ENCODE measurements around the gene CMPK2. TPM values are rescaled to one million over a fixed set of nuclear protein-coding genes. Genes with fewer than 3 reads are reported as not detected.

The CMPK2 gene
- total RNA-seq, 4 donors from 2014 or later: 0.53 to 4.9 (median 1.7) TPM

DNA sequence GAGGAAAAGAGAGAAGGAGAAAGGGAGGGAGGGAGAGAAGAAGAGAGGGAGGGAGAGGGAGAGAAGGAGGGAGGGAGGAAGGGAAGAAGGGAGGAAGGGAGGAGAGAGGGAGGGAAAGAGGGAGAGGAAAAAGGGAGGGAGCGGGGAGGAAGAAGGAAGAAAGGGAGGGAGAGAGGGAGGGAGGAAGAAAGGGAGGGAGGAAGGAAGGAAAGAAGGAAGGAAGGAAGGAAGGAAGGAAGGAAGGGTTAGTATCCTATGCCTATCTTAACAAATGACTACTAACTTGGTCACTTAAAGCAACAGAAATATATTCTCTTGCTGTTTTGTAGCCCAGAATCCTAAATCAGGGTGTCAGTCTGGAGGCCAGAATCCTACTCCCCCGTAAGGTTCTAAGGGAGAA lies 52.1 kb downstream of the CMPK2 start:
- 93 to 100% methylated on average over 2 of the region's 2 CpGs for WGBS, 2 donors
- no peak for TF ChIP-seq POLR2A (IDR thresholded peaks at IDR 0.05)
- TF ChIP-seq, protein P1, sequence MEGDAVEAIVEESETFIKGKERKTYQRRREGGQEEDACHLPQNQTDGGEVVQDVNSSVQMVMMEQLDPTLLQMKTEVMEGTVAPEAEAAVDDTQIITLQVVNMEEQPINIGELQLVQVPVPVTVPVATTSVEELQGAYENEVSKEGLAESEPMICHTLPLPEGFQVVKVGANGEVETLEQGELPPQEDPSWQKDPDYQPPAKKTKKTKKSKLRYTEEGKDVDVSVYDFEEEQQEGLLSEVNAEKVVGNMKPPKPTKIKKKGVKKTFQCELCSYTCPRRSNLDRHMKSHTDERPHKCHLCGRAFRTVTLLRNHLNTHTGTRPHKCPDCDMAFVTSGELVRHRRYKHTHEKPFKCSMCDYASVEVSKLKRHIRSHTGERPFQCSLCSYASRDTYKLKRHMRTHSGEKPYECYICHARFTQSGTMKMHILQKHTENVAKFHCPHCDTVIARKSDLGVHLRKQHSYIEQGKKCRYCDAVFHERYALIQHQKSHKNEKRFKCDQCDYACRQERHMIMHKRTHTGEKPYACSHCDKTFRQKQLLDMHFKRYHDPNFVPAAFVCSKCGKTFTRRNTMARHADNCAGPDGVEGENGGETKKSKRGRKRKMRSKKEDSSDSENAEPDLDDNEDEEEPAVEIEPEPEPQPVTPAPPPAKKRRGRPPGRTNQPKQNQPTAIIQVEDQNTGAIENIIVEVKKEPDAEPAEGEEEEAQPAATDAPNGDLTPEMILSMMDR (IDR thresholded peaks at IDR 0.05): no peak
- intact Hi-C loops (cut with DNase I): no loop called here

DNA sequence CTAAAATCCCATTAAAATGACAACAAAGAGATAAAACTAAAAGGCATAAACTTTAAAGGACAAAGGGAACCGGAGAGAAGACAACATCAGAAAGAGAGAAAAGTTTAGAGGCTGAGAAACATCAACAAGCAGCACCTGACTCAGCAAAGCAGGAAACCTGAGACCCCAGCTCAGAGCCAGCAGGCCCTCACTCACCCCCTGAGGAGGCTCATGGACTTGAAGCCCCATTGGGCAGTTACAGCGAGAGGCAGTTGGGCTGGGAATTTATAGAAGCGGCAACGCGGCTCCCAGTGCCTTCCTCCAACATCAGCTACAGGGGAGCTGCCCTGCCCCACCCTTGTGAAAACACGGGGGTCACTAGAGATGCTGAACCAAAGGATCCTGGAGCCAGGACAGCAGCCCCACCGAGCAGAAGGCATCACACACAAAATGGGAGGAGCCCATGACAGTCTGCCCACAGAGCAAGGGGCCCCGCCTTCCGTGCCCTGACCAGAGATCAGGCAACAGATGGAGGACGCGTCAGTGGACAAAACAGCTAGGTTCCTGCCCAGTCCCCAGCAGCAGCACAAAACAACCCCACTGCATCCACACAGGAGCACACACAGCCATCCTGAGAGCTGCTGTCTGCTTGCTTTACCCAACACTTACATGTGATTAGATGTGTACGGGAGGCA lies 52.7 kb downstream of the CMPK2 start:
- Histone ChIP-seq H3K27ac (no peak overlapping the region), H3K4me1 (no peaks in the 10 kb centered on the region), H3K9me3 (no peaks in the 10 kb centered on the region), H3K27me3 (peaks cover 0 to 8% (median 0%) of the 10 kb centered on the region in 4 donors), H3K36me3 (no peaks in the 10 kb centered on the region), H3K4me3 (no peak overlapping the region)
- TF ChIP-seq, protein P1 (IDR thresholded peaks at IDR 0.05): no peak
- no peak for TF ChIP-seq POLR2A (IDR thresholded peaks at IDR 0.05)
- intact Hi-C loops (cut with DNase I): no loop called here
- no peak for DNase-seq
- WGBS, 2 donors: 63 to 77% methylated on average over 8 of the region's 12 CpGs

More for the DNA sequence above, 52.1 kb downstream of the CMPK2 start:
- Histone ChIP-seq H3K4me3 (no peak overlapping the region), H3K9me3 (no peaks in the 10 kb centered on the region), H3K27me3 (peaks cover 0 to 8% (median 0%) of the 10 kb centered on the region in 4 donors), H3K4me1 (no peaks in the 10 kb centered on the region), H3K36me3 (no peaks in the 10 kb centered on the region), H3K27ac (no peak overlapping the region)
- no peak for DNase-seq

DNA sequence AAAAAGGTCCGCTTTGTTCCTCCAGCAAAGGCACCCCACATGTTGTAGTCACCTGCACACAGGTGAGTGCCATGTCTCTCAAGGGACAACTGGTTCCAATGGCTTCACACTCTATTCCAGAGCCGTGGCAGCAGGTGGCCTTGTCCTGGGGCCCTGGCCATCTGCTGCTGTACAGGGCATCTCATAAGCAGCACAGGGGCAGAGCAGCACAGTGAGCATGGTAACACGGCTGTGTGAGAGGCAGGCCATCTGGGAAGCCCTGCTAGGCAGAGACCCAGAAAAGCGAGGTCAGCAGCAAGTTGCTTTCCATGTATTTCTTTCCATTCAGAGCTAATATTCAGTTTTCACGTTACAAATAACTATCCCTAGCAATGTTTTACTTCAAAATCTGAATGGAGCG lies 54.7 kb downstream of the CMPK2 start:
- Histone ChIP-seq H3K27ac (no peak overlapping the region), H3K4me1 (no peaks in the 10 kb centered on the region), H3K4me3 (no peak overlapping the region), H3K9me3 (no peaks in the 10 kb centered on the region), H3K36me3 (no peaks in the 10 kb centered on the region), H3K27me3 (peaks cover 0 to 17% (median 0%) of the 10 kb centered on the region in 4 donors)
- TF ChIP-seq, protein P1 (IDR thresholded peaks at IDR 0.05): no peak
- no peak for TF ChIP-seq POLR2A (IDR thresholded peaks at IDR 0.05)
- intact Hi-C loops (cut with DNase I): no loop called here
- 65 to 78% methylated on average over 5 of the region's 6 CpGs for WGBS, 2 donors
- DNase-seq: no peak

DNA sequence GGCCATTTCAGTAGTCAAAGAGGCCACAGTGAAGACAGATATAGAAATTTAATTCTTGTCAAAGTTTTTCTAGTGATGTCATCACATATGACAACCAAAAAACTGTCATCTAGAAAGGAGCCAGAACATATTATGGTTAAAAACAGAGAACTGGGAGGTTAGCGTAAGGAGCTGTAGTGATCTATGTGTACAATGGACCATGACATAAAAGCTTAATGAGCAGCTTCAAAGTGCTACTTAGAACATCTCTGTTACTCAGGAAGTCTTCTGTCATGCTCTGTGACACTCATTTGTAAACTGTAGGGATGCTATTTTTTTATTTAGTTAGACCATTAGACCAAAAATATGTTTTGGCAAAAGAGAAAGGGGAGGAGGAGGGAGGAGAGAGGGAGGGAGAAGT lies 57.3 kb downstream of the CMPK2 start:
- Histone ChIP-seq H3K36me3 (no peaks in the 10 kb centered on the region), H3K27ac (no peak overlapping the region), H3K27me3 (peaks cover 0 to 19% (median 0%) of the 10 kb centered on the region in 4 donors), H3K4me3 (no peak overlapping the region), H3K9me3 (no peaks in the 10 kb centered on the region), H3K4me1 (no peaks in the 10 kb centered on the region)
- intact Hi-C loops (cut with DNase I): no loop called here
- no peak for TF ChIP-seq POLR2A (IDR thresholded peaks at IDR 0.05)
- TF ChIP-seq, protein P1 (IDR thresholded peaks at IDR 0.05): no peak
- DNase-seq: no peak
- 46 to 87% methylated on average over 1 of the region's 1 CpG for WGBS, 2 donors

DNA sequence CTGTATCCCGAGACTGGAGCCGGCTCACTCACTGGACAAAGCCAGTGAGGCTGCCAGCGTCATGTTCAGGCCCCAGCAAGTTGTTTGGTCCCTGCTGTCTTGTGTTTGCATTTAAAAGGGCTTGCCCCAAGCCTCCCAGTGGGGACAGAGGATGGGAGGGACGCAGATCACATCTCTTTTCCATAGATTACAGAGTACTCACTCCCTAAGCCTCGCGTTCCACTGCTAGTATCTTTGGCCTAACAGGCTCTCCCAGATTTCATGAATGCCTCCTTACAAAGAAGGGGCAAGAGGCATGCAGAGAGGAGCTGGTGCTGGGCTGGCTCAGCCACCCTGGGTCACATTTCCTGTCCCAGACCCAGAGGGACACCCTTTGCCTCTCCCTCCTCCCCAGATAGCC lies 59.1 kb downstream of the CMPK2 start:
- peaks cover 0 to 21% (median 0%) of the 10 kb centered on the region in 4 donors for H3K27me3 ChIP-seq
- no peaks in the 10 kb centered on the region for H3K36me3 ChIP-seq
- DNase-seq: no peak
- TF ChIP-seq, protein P1 (IDR thresholded peaks at IDR 0.05): no peak
- no peak for TF ChIP-seq POLR2A (IDR thresholded peaks at IDR 0.05)
- 42 to 46% methylated on average over 6 of the region's 6 CpGs for WGBS, 2 donors
- H3K9me3 ChIP-seq: no peaks in the 10 kb centered on the region
- no peak overlapping the region for H3K4me3 ChIP-seq
- H3K27ac ChIP-seq: no peak overlapping the region
- intact Hi-C loops (cut with DNase I): no loop called here
- H3K4me1 ChIP-seq: no peaks in the 10 kb centered on the region
